ENCODE results near the gene RASIP1.
"Not testable (repeated sequence)": the region's sequence is repeated elsewhere in the genome, so short reads cannot be mapped to it uniquely, and the experiment has no call there.

Gene RASIP1

GRCh38 chr19:48711106-48711662 lies 29.2 kb downstream of the RASIP1 start:
- DNase-seq (ENCODE audit: low spot score): no peak

- DNase-seq (ENCODE audit: low spot score): no peak
Measured at GRCh38 chr19:48708471-48708870, 31.9 kb downstream of the RASIP1 start.

DNA sequence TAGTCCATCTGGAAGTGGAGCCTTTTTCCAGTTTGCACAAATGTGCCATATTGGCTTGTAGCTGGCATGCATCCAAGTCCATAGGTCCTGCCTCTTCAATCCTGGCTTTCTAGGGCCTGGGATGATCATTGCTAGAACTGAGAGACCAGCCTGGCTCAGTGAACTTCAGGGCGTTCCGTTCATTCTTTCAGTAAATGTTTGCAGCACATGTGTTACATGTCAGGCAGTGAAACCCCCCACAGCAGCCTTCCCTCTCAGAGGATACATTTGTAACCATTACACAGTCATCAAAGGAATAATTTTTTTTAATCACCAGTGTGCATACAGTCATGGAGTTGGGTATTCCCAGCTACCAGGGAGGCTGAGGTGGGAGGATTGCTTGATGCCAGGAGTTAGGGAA lies 35.0 kb downstream of the RASIP1 start:
- no peak for DNase-seq (ENCODE audit: low spot score)

DNA sequence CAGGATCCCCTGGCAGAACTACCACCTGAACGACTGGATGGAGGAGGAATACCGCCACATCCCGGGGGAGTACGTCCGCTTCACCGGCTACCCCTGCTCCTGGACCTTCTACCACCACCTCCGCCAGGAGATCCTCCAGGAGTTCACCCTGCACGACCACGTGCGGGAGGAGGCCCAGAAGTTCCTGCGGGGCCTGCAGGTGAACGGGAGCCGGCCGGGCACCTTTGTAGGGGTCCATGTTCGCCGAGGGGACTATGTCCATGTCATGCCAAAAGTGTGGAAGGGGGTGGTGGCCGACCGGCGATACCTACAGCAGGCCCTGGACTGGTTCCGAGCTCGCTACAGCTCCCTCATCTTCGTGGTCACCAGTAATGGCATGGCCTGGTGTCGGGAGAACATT lies 37.1 kb downstream of the RASIP1 start:
- DNase-seq (ENCODE audit: low spot score): no peak

DNA sequence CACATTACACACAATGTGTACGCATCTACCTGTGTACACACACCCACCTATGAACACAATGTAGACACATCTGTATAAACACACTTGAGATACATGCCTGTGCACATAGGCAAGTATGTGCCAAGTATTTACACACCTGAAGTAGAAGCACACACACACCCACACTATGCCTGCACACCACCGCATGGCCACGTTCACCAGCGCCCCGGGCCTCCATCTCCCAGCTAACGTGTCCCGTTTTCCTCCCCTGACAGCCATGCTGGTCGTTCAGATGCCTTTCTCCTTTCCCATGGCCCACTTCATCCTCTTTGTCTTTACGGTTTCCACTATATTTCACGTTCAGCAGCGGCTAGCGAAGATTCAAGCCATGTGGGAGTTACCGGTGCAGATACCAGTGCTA lies 37.7 kb downstream of the RASIP1 start:
- no peak for DNase-seq (ENCODE audit: low spot score)

DNA sequence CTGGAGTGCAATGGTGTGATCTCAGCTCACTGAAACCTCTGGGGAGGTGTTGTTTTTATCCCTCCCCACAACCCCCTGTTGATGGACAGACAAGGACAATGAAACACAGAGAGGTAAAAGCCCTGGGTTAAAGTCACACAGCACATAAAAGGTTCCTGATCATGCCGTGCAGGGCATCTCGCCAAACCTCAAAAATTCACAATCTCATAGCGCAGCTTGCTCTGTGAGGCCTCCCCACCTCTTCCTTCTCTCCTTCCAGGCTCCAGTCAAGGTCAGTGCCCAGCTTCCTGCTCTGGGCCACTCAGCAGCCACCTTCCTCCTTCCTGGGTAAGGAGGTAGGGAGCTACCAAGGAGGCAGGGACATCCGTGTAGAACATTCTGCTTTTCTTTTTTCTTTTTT lies 42.4 kb downstream of the RASIP1 start:
- no peak for DNase-seq (ENCODE audit: low spot score)

- no peak for DNase-seq (ENCODE audit: low spot score)
Measured at GRCh38 chr19:48696353-48697010, 43.9 kb downstream of the RASIP1 start.

DNA sequence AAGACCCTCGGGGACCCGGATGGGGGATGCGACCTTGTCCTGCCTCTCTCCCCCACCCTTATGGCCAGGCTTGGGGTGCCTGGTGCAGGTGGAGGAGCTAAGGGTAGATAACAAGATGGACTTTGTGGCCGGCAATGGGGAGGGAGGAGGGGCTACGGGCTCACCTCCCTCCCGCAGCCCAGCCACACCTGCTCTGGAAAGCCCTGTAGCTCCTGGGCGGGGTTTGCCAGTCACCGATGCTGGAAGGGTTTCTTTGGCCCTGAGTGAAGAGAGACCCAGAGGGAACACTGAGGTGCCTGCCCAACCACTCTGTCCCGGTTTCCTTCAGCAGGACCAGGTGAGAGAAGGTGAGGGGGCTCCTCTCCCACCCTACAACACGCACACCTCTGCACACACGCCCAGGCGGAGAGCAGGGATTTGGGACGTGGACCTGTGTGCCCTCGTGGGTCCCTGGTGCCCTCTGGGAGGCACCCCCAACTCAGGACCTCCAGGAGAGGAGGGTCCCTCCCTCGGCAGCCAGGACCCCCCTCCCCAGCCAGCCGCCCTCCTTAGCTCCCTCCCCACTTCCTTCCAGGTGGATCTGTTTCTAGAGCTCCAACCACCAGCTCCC lies 44.6 kb downstream of the RASIP1 start, which contains the start of gene FUT2:
FUT2 (plus strand) TSS at position 229 of the 610 bp plus-strand sequence. CDS start 6,986 bp downstream, outside the sequence.
- no peak for DNase-seq (ENCODE audit: low spot score)

DNA sequence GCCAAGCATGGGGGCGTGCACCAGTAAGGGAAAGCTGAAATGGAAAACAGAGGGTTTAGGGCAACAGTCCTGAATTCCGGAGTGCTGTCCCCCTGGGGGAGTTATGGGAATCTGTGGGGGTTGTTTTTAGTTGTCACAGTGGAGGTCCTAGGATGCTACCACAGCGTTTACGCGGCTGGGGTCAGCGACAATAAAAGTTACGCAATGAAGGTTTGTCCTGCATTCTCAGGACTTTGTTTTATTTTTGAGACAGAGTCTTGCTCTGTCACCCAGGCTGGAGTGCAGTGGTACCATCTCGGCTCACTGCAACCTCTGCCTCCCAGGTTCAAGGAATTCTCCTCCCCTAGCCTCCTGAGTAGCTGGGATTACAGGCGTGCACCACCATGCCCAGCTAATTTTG lies 46.8 kb downstream of the RASIP1 start:
- not testable (repeated sequence) for DNase-seq (ENCODE audit: low spot score)

GRCh38 chr19:48689449-48689848 lies 51.0 kb downstream of the RASIP1 start:
- DNase-seq (ENCODE audit: low spot score): no peak

DNA sequence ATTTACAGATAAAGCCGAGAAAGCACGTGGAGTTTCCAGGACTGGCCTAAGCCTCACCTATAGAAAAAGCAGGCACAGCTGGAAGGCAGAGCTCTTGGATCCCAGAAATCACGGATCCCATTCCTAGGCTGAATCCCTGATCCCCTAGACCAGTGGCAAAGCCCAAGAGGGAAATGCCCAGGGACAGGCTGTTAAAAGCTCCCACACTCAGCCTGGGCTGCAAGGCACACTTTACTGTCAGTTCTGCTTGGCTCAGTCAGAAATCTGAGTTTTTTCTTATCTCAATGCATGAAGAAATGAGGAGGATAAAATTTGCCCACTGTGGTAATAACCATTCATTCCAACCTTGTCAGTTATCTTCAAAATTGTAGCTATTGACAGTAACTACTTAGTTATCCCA lies 52.6 kb downstream of the RASIP1 start:
- DNase-seq (ENCODE audit: low spot score): no peak

- not testable (repeated sequence) for DNase-seq (ENCODE audit: low spot score)
Measured at GRCh38 chr19:48686637-48687036, 53.8 kb downstream of the RASIP1 start.

GRCh38 chr19:48686088-48686487 lies 54.3 kb downstream of the RASIP1 start:
- DNase-seq (ENCODE audit: low spot score): no peak

GRCh38 chr19:48685583-48685982 lies 54.8 kb downstream of the RASIP1 start:
- DNase-seq (ENCODE audit: low spot score): no peak

DNA sequence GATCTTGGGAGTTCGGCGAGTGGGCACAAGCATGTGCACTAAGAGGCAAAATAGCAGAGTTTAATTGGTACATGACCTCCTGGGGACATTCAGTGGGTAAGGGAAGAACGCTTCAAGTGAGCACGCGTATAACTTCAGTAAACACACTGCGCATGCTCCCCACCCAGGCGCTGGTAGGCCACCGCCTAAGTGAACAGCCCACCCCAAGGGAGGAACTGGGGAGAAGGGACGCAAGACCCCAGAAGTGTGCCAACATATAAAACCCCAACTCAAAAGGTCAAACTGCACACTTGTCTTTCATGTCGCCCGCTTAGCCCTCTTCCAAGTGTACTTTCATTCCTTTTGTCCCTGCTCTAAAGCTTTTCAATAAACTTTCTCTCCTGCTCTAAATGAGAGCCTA lies 57.1 kb downstream of the RASIP1 start:
- no peak for DNase-seq (ENCODE audit: low spot score)

DNA sequence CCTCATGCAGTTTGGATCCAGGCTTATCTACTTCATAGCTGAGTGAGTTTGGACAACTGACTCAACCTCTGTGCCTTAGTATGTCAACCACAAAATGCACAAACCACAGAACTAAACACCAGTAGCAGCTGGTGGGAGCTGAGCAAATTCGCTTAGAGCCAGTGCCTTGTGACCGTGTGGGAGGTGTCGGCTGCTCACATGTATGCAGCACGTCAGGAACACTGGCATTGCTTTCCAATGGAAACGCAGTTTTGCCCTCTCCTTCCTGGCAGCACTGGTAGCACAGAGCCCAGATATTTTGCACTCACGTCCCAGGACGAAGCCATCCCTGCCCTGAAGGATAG lies 59.3 kb downstream of the RASIP1 start:
- DNase-seq (ENCODE audit: low spot score): peak; percentile 14

- DNase-seq (ENCODE audit: low spot score): no peak
Measured at GRCh38 chr19:48680436-48681126, 59.8 kb downstream of the RASIP1 start.

DNA sequence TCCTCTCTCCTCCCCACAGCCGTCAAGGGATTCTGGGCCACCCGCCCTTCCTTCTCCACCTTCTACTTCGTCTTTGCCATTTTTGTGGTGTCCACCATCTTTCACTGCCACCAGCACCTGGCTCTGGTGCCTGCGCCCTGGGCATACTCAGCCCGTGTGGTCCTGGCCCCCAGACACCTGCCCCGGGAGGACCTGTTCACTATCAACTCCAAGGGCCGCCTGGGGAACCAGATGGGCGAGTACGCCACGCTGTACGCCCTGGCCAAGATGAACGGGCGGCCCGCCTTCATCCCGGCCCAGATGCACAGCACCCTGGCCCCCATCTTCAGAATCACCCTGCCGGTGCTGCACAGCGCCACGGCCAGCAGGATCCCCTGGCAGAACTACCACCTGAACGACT lies 60.4 kb downstream of the RASIP1 start:
- not testable (repeated sequence) for DNase-seq (ENCODE audit: low spot score)

GRCh38 chr19:48678201-48678600 lies 62.2 kb downstream of the RASIP1 start:
- no peak for DNase-seq (ENCODE audit: low spot score)

DNA sequence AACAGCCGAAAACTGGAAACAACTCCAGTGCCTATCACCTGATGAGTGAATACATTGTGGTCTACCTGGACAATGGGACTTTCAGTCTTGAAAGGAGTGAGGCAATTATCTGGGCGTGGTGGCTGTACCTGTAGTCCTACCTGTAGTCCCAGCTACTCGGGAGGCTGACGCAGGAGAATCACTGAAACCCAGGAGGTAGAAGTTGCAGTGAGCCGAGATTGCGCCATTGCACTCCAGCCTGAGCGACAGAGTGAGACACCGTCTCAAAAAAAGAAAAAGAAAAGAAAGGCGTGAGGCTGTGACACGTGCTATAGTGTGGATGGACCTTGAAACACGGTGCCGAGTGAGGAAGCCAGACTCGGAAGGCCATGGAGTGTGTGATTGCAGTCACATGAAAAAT lies 63.5 kb downstream of the RASIP1 start:
- DNase-seq (ENCODE audit: low spot score): no peak

DNA sequence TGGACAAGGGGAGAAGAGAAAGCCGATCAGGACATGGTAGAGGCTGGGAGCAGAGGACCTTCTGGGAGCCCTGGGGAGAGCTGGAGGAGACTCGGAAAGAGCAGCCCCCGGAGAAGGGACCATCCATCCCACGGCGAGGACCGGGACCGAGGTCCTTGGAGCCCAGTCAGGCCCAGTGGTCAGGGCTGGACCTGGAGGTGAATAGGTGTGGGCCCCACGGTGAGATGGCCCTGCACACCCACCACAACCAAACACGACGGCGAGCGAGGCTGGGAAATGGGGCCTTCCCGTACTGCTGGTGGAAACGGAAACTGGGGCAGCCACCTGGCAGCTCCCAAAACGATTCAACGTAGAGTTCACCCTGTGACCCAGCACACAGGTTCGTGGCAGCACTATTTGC lies 63.9 kb downstream of the RASIP1 start:
- no peak for DNase-seq (ENCODE audit: low spot score)

DNA sequence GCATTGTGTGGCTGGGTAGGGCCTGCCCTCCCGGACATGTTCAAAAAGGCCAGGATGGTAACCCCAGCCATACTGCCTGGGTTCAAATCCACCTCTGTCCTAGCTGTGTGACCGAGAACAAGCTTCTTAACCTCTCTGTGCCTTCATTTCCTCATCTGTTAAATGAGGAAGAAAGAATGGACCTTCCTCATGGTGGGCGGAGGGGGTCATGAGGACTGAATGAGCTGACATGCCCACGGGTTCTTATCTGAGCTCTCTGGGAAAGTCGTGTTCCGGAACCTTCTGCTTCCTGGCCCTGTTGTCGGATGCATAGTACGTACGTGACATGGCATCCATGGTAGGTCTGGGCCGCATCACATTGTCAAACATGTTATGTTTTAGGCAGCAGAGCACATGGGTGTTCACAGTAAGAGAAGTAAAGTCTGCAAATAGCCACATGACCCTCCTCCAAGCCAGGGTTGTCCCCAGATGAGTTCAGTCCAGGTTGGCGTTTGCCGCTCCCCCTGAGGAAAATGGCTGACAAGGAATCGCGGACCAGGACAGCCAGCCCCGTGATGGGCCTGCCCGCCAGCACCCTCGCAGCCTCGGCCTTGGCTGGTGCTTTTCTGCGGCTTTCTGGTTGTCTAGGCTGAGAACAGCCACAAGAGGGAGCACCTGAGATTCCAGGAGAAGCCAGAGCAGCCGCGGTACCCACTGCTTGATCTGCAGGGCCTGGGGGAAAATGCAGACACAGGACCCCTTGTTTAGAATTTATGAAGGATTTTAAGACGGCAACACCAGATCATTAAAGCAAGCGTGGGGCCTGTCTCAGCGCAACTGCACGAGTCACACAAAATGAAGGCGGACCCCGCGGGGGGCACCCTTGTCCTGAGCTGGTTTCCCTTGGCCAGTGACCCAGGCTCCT lies 65.2 kb downstream of the RASIP1 start:
- DNase-seq (ENCODE audit: low spot score): peak; percentile 85

Measured in RKO (cell line).